Mucosa of rectum (tissue), 2 donors: ENCODE results near the gene WAC.
"Not testable (repeated sequence)": the region's sequence is repeated elsewhere in the genome, so short reads cannot be mapped to it uniquely, and the experiment has no call there.

Experiments used
- H3K27ac ChIP-seq, 2 donors: one replicate each; pipeline ENCODE4 v1.7.0; 2013; ENCODE audit warnings: inconsistent platforms in 2 of 2, low read depth in 2 of 2, low read length in 2 of 2
- H3K27me3 ChIP-seq, 2 donors: one replicate each; pipeline ENCODE4 v1.7.0; 2013; ENCODE audit warnings: low read length in 2 of 2; ENCODE audit not compliant: control insufficient read depth in 2 of 2, insufficient read depth in 2 of 2
- H3K36me3 ChIP-seq, 2 donors: one replicate each; pipeline ENCODE4 v1.7.0; 2013; ENCODE audit warnings: low read length in 2 of 2; ENCODE audit not compliant: control insufficient read depth in 2 of 2, insufficient read depth in 2 of 2
- H3K4me1 ChIP-seq, 2 donors: one replicate each; pipeline ENCODE4 v1.7.0; 2013; ENCODE audit warnings: low read length in 2 of 2, mild to moderate bottlenecking in 1 of 2; ENCODE audit not compliant: control insufficient read depth in 2 of 2, insufficient read depth in 2 of 2
- H3K4me3 ChIP-seq, 2 donors: one replicate each; pipeline ENCODE4 v1.7.0; 2013; ENCODE audit warnings: low read length in 2 of 2
- H3K9ac ChIP-seq, 2 donors: one replicate each; pipeline ENCODE4 v1.7.0; 2013; ENCODE audit warnings: low read length in 2 of 2, low read depth in 1 of 2, mild to moderate bottlenecking in 1 of 2
- H3K9me3 ChIP-seq, 2 donors: one replicate each; pipeline ENCODE4 v1.7.0; 2013; ENCODE audit warnings: low read length in 2 of 2; ENCODE audit not compliant: control insufficient read depth in 2 of 2
- donor health status: healthy.
- donor health status: Normal muscosa, but diverticular disease.

Gene WAC, protein sequence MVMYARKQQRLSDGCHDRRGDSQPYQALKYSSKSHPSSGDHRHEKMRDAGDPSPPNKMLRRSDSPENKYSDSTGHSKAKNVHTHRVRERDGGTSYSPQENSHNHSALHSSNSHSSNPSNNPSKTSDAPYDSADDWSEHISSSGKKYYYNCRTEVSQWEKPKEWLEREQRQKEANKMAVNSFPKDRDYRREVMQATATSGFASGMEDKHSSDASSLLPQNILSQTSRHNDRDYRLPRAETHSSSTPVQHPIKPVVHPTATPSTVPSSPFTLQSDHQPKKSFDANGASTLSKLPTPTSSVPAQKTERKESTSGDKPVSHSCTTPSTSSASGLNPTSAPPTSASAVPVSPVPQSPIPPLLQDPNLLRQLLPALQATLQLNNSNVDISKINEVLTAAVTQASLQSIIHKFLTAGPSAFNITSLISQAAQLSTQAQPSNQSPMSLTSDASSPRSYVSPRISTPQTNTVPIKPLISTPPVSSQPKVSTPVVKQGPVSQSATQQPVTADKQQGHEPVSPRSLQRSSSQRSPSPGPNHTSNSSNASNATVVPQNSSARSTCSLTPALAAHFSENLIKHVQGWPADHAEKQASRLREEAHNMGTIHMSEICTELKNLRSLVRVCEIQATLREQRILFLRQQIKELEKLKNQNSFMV

DNA sequence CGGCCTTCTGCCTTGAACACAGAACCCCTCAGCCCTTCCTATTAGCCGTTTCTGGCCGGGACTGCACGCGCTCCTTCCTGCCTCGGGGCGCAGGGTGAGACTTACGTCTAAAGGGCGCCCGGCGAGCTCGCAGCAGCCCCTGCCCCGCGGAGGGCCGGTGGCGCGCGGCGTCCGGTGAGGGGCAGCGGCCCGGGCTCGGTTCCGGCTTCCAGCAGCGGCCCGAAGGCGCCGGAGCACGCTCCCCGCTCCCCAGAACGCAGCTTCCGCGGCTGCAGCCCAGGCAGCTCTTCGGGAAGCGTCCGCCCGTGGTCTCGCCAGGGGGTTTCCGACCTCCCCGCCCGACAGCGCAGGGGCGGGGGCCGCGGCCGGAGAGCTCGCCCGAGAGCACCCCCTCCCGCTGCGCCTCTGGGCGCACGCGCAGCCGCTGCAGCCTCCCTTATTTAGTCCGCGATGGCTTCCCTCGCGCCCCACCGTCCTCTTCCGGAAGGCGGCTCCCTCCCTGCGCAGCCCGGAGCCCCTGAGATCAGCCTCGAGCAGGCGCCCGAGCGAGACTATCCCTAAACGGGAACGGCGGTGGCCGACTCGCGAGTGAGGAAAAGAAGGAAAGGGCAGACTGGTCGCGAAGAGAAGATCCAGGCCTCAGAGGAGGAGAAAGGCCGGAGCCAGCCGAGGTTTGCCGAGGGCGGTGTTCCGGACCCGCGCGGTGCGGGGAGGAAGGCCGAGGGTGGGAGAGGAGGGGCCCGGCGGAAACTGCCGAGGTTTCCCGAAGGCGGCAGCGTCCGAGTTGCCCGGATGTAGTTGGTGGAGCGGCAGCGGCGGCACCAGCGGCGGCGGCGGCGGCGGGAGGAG is at the start of gene WAC:
Gene WAC (plus strand): TSS at position 782 of the 849 bp plus-strand sequence. CDS start 462 bp downstream, outside the sequence.
- peak within 1 kb of the TSS; percentile 88 to 98 for H3K9ac ChIP-seq
- peaks cover 10 to 13% of the 10 kb centered on the region in 2 donors for H3K4me1 ChIP-seq
- peaks cover 17 to 31% of the 10 kb centered on the region in 2 donors for H3K36me3 ChIP-seq
- no peaks in the 10 kb centered on the region for H3K27me3 ChIP-seq
- no peaks in the 10 kb centered on the region for H3K9me3 ChIP-seq
- H3K27ac ChIP-seq = peak within 1 kb of the TSS; percentile 98 to 99
- peak within 1 kb of the TSS; percentile 90 to 96 for H3K4me3 ChIP-seq

DNA sequence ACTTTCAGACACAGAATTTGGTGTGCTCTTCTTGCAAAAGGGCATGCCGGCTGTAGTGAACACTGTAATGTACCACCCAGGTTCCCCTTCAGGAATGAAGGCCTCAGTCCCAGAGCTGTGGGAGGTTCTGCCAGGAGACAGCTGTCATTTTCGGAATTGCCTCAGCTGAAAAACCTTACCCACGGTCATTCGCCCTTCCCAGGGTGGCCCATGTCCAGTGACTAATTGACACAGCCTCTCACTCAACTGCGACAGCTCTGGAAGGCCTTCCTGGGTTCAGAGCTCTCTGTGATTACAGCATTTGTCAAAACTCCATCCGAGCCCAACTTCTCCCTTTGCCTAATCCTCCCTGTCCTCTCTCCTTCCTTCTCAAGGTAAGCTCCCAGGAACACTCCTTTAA is 43.7 kb upstream of the WAC start:
- no peaks in the 10 kb centered on the region for H3K36me3 ChIP-seq
- H3K27ac ChIP-seq = no peak overlapping the region
- no peaks in the 10 kb centered on the region for H3K27me3 ChIP-seq
- no peaks in the 10 kb centered on the region for H3K4me1 ChIP-seq
- no peak overlapping the region for H3K9ac ChIP-seq
- no peak overlapping the region for H3K4me3 ChIP-seq
- no peaks in the 10 kb centered on the region for H3K9me3 ChIP-seq

DNA sequence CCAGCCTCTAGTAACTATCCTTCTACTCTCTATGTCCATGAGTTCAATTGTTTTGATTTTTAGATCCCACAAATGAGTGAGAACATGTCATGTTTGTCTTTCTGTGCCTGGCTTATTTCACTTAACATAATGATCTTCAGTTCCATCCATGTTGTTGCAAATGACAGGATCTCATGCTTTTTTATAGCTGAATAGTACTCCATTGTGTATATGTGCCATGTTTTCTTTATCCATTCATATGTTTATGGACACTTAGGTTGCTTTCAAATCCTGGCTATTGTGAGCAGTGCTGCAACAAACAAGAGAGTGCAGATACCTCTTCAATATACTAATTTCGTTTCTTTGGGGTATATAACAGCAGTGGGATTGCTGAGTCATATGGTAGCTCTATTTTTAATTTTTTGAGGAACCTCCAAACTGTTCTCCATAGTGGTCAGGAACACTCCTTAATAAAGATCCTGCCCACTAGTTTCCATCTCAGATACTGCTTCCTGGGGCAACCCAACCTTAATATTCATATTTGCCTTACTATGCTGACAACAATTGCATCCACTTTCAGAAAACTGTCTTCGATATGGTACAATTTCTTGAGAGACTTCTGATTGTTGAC is 42.6 kb upstream of the WAC start:
- H3K4me3 ChIP-seq, H3K4me1 ChIP-seq, H3K36me3 ChIP-seq, H3K9me3 ChIP-seq, H3K9ac ChIP-seq, H3K27ac ChIP-seq, H3K27me3 ChIP-seq: not testable (repeated sequence)

DNA sequence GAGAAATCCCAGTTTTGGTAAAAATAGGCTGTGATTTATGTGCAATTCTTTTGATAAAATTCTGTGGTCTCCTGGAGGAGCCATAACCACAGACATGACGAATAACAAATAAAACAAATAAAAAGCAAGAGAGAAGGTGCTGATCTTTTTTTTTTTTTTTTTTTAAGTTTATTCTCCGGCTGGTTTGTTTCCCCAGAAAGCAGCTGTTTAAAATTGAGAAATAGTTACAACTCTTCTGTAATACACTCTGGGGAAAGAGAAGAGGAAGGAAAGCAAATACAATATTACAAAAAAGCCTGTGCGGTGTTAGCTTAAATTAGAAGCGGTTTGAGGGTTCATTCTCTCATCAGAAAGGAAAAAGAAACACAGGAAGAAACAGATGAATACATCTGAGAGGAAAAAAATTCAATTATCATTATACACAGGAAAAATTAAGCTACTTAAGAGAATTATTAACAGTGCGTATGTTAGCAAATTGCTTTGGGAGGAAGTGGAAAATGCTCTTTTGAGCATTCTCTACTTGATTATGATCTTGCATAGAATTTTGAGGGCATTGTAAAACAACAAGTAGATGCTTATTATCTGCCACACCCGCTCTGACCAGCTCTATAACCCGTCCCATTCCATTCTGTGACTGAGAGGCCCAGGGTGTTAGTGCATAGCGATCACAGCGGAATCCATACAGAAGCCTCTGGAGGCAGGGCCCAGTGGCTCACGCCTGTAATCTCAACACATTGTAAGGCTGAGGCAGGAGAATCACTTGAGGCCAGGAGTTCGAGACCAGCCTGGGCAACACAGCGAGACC is 40.6 kb upstream of the WAC start:
- Histone ChIP-seq H3K9me3 (no peaks in the 10 kb centered on the region), H3K4me3 (no peak overlapping the region), H3K9ac (no peak overlapping the region), H3K4me1 (no peaks in the 10 kb centered on the region), H3K27ac (no peak overlapping the region), H3K36me3 (no peaks in the 10 kb centered on the region), H3K27me3 (no peaks in the 10 kb centered on the region)

DNA sequence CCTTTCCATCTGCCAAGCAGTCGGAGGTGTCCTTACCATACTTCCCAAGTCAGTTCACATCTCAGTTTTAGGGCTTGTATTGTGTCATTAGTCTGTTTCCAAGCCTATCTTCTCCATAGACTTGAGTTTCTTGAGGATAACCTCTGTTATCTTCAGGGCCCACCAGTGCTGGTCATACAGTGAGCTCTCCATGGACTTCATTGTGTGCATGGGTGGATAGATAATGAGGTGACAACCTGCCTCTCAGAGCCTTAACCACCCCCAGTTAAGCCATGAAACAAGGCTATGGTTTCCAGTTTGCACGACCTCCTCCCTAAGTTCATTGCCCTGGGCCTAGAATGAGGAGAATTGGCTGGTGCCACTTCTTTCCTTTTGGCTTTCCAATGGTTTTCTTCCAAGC is 38.5 kb upstream of the WAC start:
- H3K9ac ChIP-seq = no peak overlapping the region
- no peaks in the 10 kb centered on the region for H3K36me3 ChIP-seq
- no peak overlapping the region for H3K4me3 ChIP-seq
- no peak overlapping the region for H3K27ac ChIP-seq
- H3K27me3 ChIP-seq = no peaks in the 10 kb centered on the region
- H3K4me1 ChIP-seq = no peaks in the 10 kb centered on the region
- H3K9me3 ChIP-seq = no peaks in the 10 kb centered on the region

DNA sequence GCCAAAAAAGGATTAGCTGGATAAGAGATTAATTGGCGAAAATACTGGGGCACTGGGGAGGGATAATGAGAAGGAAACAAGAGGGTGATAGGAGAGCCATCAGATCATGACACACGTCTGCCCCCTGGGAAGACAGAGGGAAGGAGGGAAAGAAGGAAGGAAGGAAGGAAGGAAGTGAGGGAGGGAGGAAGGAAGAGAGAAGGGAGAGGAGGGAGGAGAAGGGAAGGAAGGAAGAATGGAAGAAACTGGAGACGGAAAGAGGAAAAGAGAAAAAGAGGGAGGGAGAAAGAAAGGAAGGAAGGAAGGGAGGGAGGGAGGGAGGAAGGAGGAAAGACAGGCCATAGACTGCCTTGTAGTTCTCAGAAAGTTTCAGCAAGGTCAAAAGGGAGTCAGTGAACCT is 37.8 kb upstream of the WAC start:
- H3K9me3 ChIP-seq = no peaks in the 10 kb centered on the region
- no peak overlapping the region for H3K27ac ChIP-seq
- H3K4me3 ChIP-seq = no peak overlapping the region
- no peaks in the 10 kb centered on the region for H3K27me3 ChIP-seq
- H3K36me3 ChIP-seq = no peaks in the 10 kb centered on the region
- H3K4me1 ChIP-seq = no peaks in the 10 kb centered on the region
- H3K9ac ChIP-seq = no peak overlapping the region

DNA sequence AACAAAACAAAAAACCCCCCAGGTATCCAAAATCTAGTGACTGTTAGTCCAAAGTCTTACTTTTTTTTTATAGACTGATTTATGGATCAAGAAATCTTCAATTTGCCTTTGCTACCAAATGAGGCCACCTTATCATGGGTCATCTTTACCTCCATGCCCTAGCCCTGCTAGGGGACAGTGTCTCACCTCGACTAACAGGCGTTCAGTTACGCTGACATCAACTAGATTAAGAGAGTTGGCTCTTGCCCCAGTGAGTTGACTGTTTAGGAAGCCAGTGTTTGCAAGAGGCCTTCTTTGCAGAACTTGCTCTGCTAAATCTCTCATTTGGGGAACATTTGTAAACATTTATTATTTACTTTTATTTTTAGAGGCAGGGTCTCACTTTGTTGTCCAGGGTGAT is 36.9 kb upstream of the WAC start:
- H3K27ac ChIP-seq = no peak overlapping the region

DNA sequence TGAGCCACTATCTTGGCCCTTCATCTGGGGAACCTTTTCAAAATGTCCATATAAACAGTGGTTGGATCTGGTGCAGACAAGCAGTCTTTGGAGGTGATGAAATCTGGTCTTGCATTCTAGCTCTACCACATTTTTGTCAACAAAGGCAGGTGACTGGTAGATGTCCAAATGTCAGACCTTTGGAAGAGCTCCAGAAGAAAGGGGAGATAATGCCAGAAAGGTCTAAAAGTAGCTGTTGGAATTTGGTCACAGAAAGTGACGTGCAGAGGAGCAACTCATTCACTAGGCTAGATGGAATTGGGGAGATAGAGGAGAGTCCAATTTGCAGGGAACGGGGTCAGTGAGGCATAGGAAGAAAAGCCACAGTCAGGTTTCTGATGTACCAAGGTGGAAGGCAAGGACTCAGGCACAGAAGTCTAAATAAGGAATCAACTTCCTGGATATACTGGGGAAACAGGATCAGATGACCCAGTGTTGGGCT is 36.4 kb upstream of the WAC start:
- no peaks in the 10 kb centered on the region for H3K36me3 ChIP-seq
- H3K9ac ChIP-seq = no peak overlapping the region
- no peaks in the 10 kb centered on the region for H3K27me3 ChIP-seq
- H3K4me1 ChIP-seq = no peaks in the 10 kb centered on the region
- H3K27ac ChIP-seq = no peak overlapping the region
- no peaks in the 10 kb centered on the region for H3K9me3 ChIP-seq
- no peak overlapping the region for H3K4me3 ChIP-seq

More for the DNA sequence above, 36.9 kb upstream of the WAC start:
- H3K4me1 ChIP-seq = no peaks in the 10 kb centered on the region
- H3K9ac ChIP-seq = no peak overlapping the region
- no peak overlapping the region for H3K4me3 ChIP-seq
- H3K9me3 ChIP-seq = no peaks in the 10 kb centered on the region
- H3K27me3 ChIP-seq = no peaks in the 10 kb centered on the region
- H3K36me3 ChIP-seq = no peaks in the 10 kb centered on the region

DNA sequence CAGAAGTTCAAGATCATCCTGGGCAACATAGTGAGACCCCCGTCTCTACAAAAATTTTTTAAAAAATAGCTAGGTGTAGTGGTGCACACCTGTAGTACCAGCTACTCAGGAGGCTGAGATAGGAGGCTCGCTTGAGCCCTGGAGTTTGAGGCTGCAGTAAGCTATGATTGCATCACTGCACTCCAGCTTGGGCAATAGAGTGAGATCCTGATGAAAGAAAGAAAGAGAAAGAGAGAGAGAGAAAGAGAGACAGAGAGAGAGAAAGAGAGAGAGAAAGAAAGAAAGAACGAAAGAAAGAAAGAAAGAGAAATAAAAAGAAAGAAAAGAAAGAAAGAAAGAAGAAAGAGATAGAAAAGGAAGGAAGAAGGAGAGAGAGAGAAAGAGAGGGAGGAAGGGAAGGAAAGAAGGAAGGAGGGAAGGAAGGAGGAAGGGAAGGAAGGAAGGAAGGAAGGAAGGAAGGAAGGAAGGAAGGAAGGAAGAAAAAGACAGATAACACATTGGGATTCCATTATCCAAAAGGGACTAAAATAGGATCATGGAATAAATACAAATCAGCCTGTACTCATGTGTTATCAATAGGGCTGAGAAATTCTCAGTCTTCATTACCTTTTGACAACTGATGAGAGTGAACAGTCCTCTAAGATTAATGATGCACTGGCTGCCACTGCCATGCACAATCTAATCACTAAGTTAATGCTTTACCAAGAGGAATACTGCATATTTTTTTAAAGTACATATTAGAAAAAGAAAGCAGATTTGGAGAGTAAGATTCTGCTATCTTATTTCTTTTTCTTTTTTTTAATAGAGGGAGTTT is 35.4 kb upstream of the WAC start:
- Histone ChIP-seq H3K4me3 (no peak overlapping the region), H3K36me3 (no peaks in the 10 kb centered on the region), H3K9ac (no peak overlapping the region), H3K27me3 (no peaks in the 10 kb centered on the region), H3K27ac (no peak overlapping the region), H3K9me3 (no peaks in the 10 kb centered on the region), H3K4me1 (no peaks in the 10 kb centered on the region)
